MM.1S (cell line): ENCODE measurements around the gene NOD2.
A peak's percentile ranks its signal among the peaks of the same experiment; 100 is the strongest.

Experiments used
- DNase-seq: peaks from one replicate; pipeline ENCODE4 v3.0.0-alpha.2; 2015
- H2AFZ ChIP-seq: fragments of 300-600 bp; sonication (generic); 2 replicates; pipeline ENCODE4 v1.6.0; 2016; ENCODE audit warnings: antibody characterized with exemption, low read length
- H3F3A ChIP-seq: fragments of 300-600 bp; sonication (generic); 2 replicates; pipeline ENCODE4 v1.6.1; 2016; ENCODE audit warnings: mild to moderate bottlenecking, antibody characterized with exemption, low read length, moderate library complexity, mixed read lengths; ENCODE audit not compliant: insufficient read depth
- H3K27ac ChIP-seq: fragments of 300-600 bp; sonication (generic); 2 replicates; pipeline ENCODE4 v1.5.1; 2016; ENCODE audit warnings: mild to moderate bottlenecking, low read length
- H3K27me3 ChIP-seq: fragments of 300-600 bp; sonication (generic); replicated peaks from 2 replicates; pipeline ENCODE4 v1.6.0; 2016; ENCODE audit warnings: low read length; ENCODE audit not compliant: insufficient read depth
- H3K36me3 ChIP-seq: fragments of 300-600 bp; sonication (generic); replicated peaks from 2 replicates; pipeline ENCODE4 v1.6.1; 2016; ENCODE audit warnings: mild to moderate bottlenecking, low read length, mixed read lengths; ENCODE audit not compliant: insufficient read depth
- H3K4me1 ChIP-seq: fragments of 300-600 bp; sonication (generic); 2 replicates; pipeline ENCODE4 v1.6.1; 2016; ENCODE audit warnings: low read length, mixed read lengths
- H3K4me2 ChIP-seq: fragments of 300-600 bp; sonication (generic); 2 replicates; pipeline ENCODE4 v1.6.0; 2016; ENCODE audit warnings: low read depth, low read length
- H3K4me3 ChIP-seq: fragments of 300-600 bp; sonication (generic); 2 replicates; pipeline ENCODE4 v1.5.1; 2016; ENCODE audit warnings: low read length, mixed read lengths
- H3K79me2 ChIP-seq: fragments of 300-600 bp; sonication (generic); 2 replicates; pipeline ENCODE4 v1.6.1; 2016; ENCODE audit warnings: mixed run types, low read length, mixed read lengths
- H3K9ac ChIP-seq: fragments of 300-600 bp; sonication (generic); 2 replicates; pipeline ENCODE4 v1.6.1; 2016; ENCODE audit warnings: low read length, mixed read lengths
- H3K9me2 ChIP-seq: fragments of 300-600 bp; sonication (generic); replicated peaks from 2 replicates; pipeline ENCODE4 v1.6.1; 2016; ENCODE audit warnings: mild to moderate bottlenecking, low read length, mixed read lengths; ENCODE audit not compliant: insufficient read depth
- H3K9me3 ChIP-seq: fragments of 300-600 bp; sonication (generic); replicated peaks from 2 replicates; pipeline ENCODE4 v1.6.1; 2016; ENCODE audit warnings: mild to moderate bottlenecking, low read length, mixed read lengths; ENCODE audit not compliant: insufficient read depth
- H4K20me1 ChIP-seq: fragments of 300-600 bp; sonication (generic); 2 replicates; pipeline ENCODE4 v1.6.1; 2016; ENCODE audit warnings: mild to moderate bottlenecking, low read length, moderate library complexity, mixed read lengths; ENCODE audit not compliant: insufficient read depth
- EZH2 ChIP-seq: fragments of 300-600 bp; sonication (generic); optimal IDR thresholded peaks from 2 replicates; pipeline ENCODE3; 2017; ENCODE audit warnings: low read depth, mild to moderate bottlenecking, antibody characterized with exemption, low read length, mixed read lengths
- EZH2phosphoT487 ChIP-seq: fragments of 300-600 bp; sonication (generic); IDR thresholded peaks from 2 replicates; pipeline ENCODE4 v1.6.1; 2018; ENCODE audit warnings: antibody characterized with exemption, low read length
- TF ChIP-seq, protein P1 (sequence below): fragments of 300-600 bp; sonication (generic); IDR thresholded peaks from 2 replicates; pipeline ENCODE4 v1.5.1; 2016; ENCODE audit warnings: antibody characterized with exemption, low read length, mixed read lengths

Gene NOD2

DNA sequence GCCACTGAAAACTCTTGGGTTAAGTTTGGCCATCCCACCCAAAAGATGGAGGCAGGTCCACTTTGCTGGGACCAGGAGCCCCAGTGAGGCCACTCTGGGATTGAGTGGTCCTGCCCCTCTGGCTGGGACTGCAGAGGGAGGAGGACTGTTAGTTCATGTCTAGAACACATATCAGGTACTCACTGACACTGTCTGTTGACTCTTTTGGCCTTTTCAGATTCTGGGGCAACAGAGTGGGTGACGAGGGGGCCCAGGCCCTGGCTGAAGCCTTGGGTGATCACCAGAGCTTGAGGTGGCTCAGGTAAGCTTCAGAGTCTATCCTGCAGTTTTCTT is 29.0 kb downstream of the NOD2 start:
- Histone ChIP-seq H3K4me1 (peaks cover 8% of the 10 kb centered on the region), H3K27me3 (no peaks in the 10 kb centered on the region), H3K9ac (no peak overlapping the region), H3K79me2 (no peaks in the 10 kb centered on the region), H3K4me3 (no peak overlapping the region), H3K9me3 (no peaks in the 10 kb centered on the region), H2AFZ (no peak overlapping the region), H3K36me3 (no peaks in the 10 kb centered on the region), H3F3A (no peaks in the 10 kb centered on the region), H3K9me2 (no peaks in the 10 kb centered on the region), H3K4me2 (no peak overlapping the region), H4K20me1 (no peaks in the 10 kb centered on the region), H3K27ac (no peak overlapping the region)
- no peak for DNase-seq
- no peak for TF ChIP-seq EZH2phosphoT487
- no peak for TF ChIP-seq EZH2
- TF ChIP-seq, protein P1, sequence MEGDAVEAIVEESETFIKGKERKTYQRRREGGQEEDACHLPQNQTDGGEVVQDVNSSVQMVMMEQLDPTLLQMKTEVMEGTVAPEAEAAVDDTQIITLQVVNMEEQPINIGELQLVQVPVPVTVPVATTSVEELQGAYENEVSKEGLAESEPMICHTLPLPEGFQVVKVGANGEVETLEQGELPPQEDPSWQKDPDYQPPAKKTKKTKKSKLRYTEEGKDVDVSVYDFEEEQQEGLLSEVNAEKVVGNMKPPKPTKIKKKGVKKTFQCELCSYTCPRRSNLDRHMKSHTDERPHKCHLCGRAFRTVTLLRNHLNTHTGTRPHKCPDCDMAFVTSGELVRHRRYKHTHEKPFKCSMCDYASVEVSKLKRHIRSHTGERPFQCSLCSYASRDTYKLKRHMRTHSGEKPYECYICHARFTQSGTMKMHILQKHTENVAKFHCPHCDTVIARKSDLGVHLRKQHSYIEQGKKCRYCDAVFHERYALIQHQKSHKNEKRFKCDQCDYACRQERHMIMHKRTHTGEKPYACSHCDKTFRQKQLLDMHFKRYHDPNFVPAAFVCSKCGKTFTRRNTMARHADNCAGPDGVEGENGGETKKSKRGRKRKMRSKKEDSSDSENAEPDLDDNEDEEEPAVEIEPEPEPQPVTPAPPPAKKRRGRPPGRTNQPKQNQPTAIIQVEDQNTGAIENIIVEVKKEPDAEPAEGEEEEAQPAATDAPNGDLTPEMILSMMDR: no peak

DNA sequence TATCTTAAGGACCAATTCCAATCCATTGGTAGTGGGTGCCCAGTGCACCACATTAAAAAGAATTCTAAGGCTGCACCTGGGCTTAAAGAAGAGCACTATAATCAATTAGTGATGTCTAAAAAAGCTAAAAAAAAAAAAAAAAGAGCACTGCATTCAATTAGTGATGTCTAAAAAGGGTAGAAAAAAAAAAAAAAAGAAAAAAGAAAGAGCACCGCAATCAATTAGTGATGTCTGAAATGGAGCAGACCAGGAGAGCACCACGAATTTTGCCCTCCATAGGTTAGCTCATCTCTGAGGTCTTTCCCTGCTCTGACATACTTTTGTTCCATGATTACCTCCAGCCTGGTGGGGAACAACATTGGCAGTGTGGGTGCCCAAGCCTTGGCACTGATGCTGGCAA is 29.6 kb downstream of the NOD2 start:
- no peaks in the 10 kb centered on the region for H3K9me2 ChIP-seq
- TF ChIP-seq EZH2phosphoT487 (no peak), EZH2 (no peak)
- TF ChIP-seq, protein P1: no peak
- H3K27ac ChIP-seq: no peak overlapping the region
- no peaks in the 10 kb centered on the region for H3K27me3 ChIP-seq
- H3K36me3 ChIP-seq: no peaks in the 10 kb centered on the region
- no peaks in the 10 kb centered on the region for H3F3A ChIP-seq
- no peak for DNase-seq
- H3K4me1 ChIP-seq: peaks cover 8% of the 10 kb centered on the region
- H3K4me3 ChIP-seq: no peak overlapping the region
- no peaks in the 10 kb centered on the region for H3K79me2 ChIP-seq
- H3K9me3 ChIP-seq: no peaks in the 10 kb centered on the region
- no peak overlapping the region for H3K9ac ChIP-seq
- no peak overlapping the region for H2AFZ ChIP-seq
- no peak overlapping the region for H3K4me2 ChIP-seq
- H4K20me1 ChIP-seq: no peaks in the 10 kb centered on the region

DNA sequence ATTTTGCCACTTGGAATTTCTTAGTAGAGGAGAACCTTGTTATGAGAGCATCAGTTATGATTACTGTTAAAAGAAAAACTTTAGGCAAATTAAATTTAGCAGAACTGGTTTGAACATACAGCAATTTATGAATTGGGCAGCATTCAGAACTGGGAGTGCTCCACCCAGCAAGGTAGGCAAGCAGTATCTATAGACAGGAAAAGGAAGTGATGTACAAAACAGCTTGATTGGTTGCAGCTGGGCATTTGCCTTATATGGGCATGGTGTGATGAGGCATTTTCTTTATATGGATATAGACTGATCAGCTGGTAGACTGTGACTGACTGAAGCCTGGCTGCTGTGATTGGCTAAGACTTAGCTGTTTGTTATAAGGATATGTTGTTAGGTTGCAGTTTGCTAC is 30.9 kb downstream of the NOD2 start:
- peaks cover 8% of the 10 kb centered on the region for H3K4me1 ChIP-seq
- H3K4me3 ChIP-seq: no peak overlapping the region
- H3K36me3 ChIP-seq: no peaks in the 10 kb centered on the region
- peak; percentile 49 for DNase-seq
- peak overlapping the region; percentile 32; the same call in 1 of the 2 replicates for H3K27ac ChIP-seq
- no peaks in the 10 kb centered on the region for H3K9me3 ChIP-seq
- no peaks in the 10 kb centered on the region for H3K79me2 ChIP-seq
- H2AFZ ChIP-seq: no peak overlapping the region
- TF ChIP-seq EZH2 (no peak), EZH2phosphoT487 (no peak)
- TF ChIP-seq, protein P1: no peak
- H3K9ac ChIP-seq: no peak overlapping the region
- H4K20me1 ChIP-seq: no peaks in the 10 kb centered on the region
- H3K4me2 ChIP-seq: peak overlapping the region; percentile 6; the same call in 1 of the 2 replicates
- no peaks in the 10 kb centered on the region for H3K9me2 ChIP-seq
- no peaks in the 10 kb centered on the region for H3K27me3 ChIP-seq
- H3F3A ChIP-seq: no peaks in the 10 kb centered on the region
